Mesodermal cell (in vitro differentiated cells): ENCODE results near the gene FGD4.

Source experiments
- H3K27ac ChIP-seq: 2 replicates; pipeline ENCODE4 v1.7.0; 2013; ENCODE audit warnings: mild to moderate bottlenecking, low read depth, low read length, moderate library complexity; ENCODE audit not compliant: severe bottlenecking
- H3K36me3 ChIP-seq: 2 replicates; pipeline ENCODE4 v1.7.1; 2013; ENCODE audit warnings: mild to moderate bottlenecking, low read length, moderate library complexity; ENCODE audit not compliant: control insufficient read depth, insufficient read depth
- H3K4me1 ChIP-seq: one replicate; pipeline ENCODE4 v1.7.1; 2013; ENCODE audit warnings: mild to moderate bottlenecking, low read length; ENCODE audit not compliant: insufficient read depth, control insufficient read depth, poor library complexity, severe bottlenecking
- H3K4me3 ChIP-seq: 2 replicates; pipeline ENCODE4 v1.7.0; 2013; ENCODE audit warnings: low read length, control low read depth, mild to moderate bottlenecking; ENCODE audit not compliant: insufficient read depth, poor library complexity, severe bottlenecking; ENCODE audit errors: extremely low read depth
- H3K9me3 ChIP-seq: 2 replicates; pipeline ENCODE4 v1.7.1; 2013; ENCODE audit warnings: mild to moderate bottlenecking, low read length, moderate library complexity; ENCODE audit not compliant: control insufficient read depth
- WGBS, 2 experiments: methylation state at CpG; one replicate each; pipeline ENCODE4 v1.1.5; 2013; ENCODE audit warnings: missing lambda C conversion rate in 2 of 2; ENCODE audit not compliant: insufficient coverage in 2 of 2; 5-methylcytosine and 5-hydroxymethylcytosine counted together

Gene FGD4

DNA sequence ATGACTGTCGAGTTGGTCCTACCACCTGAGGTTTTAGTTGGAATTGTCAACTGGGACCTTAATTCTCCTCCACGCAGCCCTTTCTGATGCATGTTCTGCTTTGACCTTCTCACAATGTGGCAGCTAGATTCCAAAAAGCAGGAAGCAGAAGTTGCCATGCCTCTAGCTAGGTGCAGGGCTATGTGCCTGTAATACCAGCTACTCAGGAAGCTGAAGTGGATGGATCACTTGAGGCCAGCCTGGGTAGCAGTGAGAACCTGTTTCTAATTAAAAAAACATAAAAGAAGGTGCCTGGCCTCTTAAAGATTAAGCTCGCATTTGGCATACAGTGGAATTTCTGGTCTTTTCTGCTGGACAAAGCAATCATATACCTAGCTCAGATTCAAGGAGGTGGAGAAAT, 77.1 kb downstream of the FGD4 start:
- Histone ChIP-seq H3K36me3 (no peaks in the 10 kb centered on the region), H3K9me3 (no peaks in the 10 kb centered on the region), H3K4me3 (no peak overlapping the region), H3K4me1 (no peaks in the 10 kb centered on the region), H3K27ac (no peak overlapping the region)
- WGBS, 2 experiments, result 90 to 100% methylated on average over 2 of the region's 3 CpGs

DNA sequence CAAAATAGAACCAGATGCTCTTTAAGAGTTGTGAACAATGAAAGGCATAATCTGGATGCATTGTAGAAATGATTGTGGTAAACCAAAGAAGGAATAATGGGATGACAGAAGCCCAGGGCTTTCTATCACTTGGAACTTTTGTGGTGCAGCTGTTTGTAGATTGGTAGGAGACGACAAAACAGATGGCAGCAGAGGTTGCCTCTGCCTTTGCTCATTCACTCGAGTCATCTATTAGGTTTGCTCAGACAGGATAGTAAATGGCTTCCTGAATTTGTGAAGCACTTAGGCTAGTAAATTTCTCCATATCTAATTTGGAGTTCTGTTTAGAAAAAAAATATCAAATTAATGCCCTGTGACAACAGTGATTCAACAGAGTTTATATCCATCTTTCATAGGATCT, 78.4 kb downstream of the FGD4 start:
- Histone ChIP-seq H3K9me3 (no peaks in the 10 kb centered on the region), H3K4me3 (no peak overlapping the region), H3K4me1 (peaks cover 5% of the 10 kb centered on the region), H3K36me3 (no peaks in the 10 kb centered on the region), H3K27ac (no peak overlapping the region)
- 67 to 93% methylated on average over 1 to 2 of the region's 2 CpGs for WGBS, 2 experiments

DNA sequence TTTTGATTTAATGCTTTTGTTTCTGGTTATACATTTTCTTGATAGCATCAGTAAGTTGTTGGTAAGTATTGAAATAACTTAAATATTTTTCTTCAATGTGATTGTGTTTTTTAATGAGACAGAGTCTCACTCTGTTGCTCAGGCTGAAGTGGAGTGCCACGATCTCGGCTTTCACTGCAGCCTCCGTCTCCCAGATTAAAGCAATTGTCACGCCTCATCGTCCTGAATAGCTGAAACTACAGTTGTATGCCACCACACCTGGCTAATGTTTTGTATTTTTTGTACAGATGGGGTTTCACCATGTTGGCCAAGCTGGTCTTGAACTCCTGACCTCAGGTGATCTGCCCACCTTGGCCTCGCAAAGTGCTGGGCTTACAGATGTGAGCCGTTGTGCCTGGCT, 78.8 kb downstream of the FGD4 start:
- 89 to 95% methylated on average over 5 to 6 of the region's 7 CpGs for WGBS, 2 experiments
- Histone ChIP-seq H3K36me3 (no peaks in the 10 kb centered on the region), H3K9me3 (no peaks in the 10 kb centered on the region), H3K4me3 (no peak overlapping the region), H3K27ac (no peak overlapping the region), H3K4me1 (peaks cover 5% of the 10 kb centered on the region)

DNA sequence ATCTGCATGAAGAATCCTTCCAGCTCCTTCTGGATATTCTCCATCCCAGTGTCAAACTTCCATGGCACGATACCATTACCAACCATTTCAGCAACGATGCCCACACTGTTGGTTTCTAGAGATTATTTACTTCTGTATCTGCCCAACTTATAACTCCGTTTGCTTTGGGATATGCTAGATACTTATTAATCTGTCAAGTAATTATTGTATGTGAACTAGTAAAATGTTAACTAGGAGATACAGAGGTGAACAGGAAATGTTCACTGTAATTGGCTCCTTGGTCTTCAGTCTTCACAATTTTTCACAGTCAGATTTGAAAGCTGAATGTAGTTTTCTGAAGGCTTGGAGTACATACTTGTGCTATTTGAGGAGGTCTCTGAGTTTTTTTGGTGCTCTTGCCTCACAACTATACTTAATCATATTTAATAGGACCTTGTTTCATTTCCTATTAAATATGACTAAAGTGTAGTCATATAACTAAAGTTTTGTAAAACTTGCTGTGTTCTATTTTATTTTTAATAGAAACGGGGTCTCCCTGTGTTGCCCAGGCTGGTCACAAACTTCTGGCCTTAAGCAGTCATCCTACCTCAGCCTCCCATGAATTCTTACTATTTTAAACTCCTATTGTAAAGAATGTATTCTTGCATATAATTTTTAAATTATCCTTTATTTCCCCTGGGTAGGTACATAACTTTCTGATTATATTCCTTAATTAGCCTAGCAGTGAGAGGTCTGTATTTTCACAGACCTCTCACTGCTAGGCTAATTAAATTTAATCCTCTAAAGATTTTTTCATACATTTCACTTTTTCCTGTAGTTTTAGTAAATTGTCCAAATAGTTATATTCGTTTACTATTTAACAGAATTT, 79.7 kb downstream of the FGD4 start:
- WGBS, 2 experiments, result 100% methylated on average over 3 of the region's 5 CpGs; no CpG with 5 or more reads in 1 of the 2 experiments
- Histone ChIP-seq H3K4me3 (no peak overlapping the region), H3K9me3 (no peaks in the 10 kb centered on the region), H3K4me1 (peaks cover 5% of the 10 kb centered on the region), H3K27ac (no peak overlapping the region), H3K36me3 (no peaks in the 10 kb centered on the region)

GRCh38 chr12:32482226-32482625, 82.9 kb downstream of the FGD4 start:
- Histone ChIP-seq H3K4me1 (peaks cover 9% of the 10 kb centered on the region), H3K36me3 (no peaks in the 10 kb centered on the region), H3K4me3 (no peak overlapping the region), H3K27ac (no peak overlapping the region), H3K9me3 (no peaks in the 10 kb centered on the region)
- 92% methylated on average over 2 of the region's 3 CpGs; no CpG with 5 or more reads in 1 of the 2 experiments for WGBS, 2 experiments

DNA sequence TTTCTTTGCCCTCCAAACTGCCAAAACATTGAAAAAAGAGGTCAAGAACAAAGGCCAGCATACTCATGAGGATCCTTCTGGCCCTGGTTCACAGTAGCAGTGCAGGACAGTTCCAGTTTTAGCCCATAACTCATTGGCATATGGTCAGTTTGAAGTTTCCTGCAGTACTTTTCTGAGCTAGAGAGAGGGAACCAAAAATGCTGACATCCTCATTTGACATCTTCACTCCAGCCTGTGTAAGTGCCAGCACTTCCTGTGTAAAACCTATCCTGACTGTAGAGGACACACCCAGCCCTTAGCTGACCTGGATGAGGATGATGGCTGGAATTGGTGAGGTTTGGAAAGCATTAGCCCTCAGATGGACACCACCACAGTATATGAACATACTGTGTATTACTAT, 84.1 kb downstream of the FGD4 start:
- H3K36me3 ChIP-seq, result no peaks in the 10 kb centered on the region
- no peak overlapping the region for H3K4me3 ChIP-seq
- no peaks in the 10 kb centered on the region for H3K9me3 ChIP-seq
- H3K4me1 ChIP-seq, result peaks cover 9% of the 10 kb centered on the region
- H3K27ac ChIP-seq, result no peak overlapping the region

DNA sequence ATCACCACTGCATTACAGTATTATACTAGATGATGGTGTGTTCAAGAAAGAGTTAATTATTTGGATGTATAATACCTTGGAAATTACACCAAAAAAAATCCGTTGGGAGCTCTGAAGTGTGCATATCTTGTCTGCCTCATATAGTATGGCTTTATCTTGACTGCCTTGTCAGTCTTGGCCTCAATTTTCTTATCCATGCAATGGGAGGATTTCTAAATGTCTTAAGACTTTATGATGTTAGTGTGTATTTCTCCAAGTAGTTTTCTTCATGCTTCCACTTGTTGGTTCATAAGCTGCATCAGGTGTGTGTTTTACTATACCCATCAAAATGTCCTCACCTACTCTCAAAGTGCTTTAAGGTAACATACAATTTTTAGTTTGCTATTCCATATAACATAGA, 84.6 kb downstream of the FGD4 start:
- no peak overlapping the region for H3K4me3 ChIP-seq
- peaks cover 9% of the 10 kb centered on the region for H3K4me1 ChIP-seq
- H3K9me3 ChIP-seq, result no peaks in the 10 kb centered on the region
- no peak overlapping the region for H3K27ac ChIP-seq
- no peaks in the 10 kb centered on the region for H3K36me3 ChIP-seq
- 100% methylated on average over 1 of the region's 1 CpG; no CpG with 5 or more reads in 1 of the 2 experiments for WGBS, 2 experiments

- WGBS, 2 experiments, result 96 to 100% methylated on average over 2 of the region's 2 CpGs
- no peaks in the 10 kb centered on the region for H3K9me3 ChIP-seq
- H3K4me3 ChIP-seq, result no peak overlapping the region
- no peaks in the 10 kb centered on the region for H3K36me3 ChIP-seq
- H3K27ac ChIP-seq, result no peak overlapping the region
- H3K4me1 ChIP-seq, result peaks cover 9% of the 10 kb centered on the region
Observed at GRCh38 chr12:32486158-32486557, 86.8 kb downstream of the FGD4 start.

GRCh38 chr12:32488132-32488531, 88.8 kb downstream of the FGD4 start:
- Histone ChIP-seq H3K9me3 (no peaks in the 10 kb centered on the region), H3K36me3 (no peaks in the 10 kb centered on the region), H3K4me3 (no peak overlapping the region), H3K4me1 (peaks cover 4% of the 10 kb centered on the region), H3K27ac (no peak overlapping the region)
- WGBS, 2 experiments, result 83 to 100% methylated on average over 1 of the region's 2 CpGs

- no peak overlapping the region for H3K4me3 ChIP-seq
- peaks cover 4% of the 10 kb centered on the region for H3K4me1 ChIP-seq
- H3K9me3 ChIP-seq, result no peaks in the 10 kb centered on the region
- WGBS, 2 experiments, result 58 to 60% methylated on average over 2 of the region's 2 CpGs
- H3K36me3 ChIP-seq, result no peaks in the 10 kb centered on the region
- no peak overlapping the region for H3K27ac ChIP-seq
Observed at GRCh38 chr12:32489070-32489469, 89.7 kb downstream of the FGD4 start.

DNA sequence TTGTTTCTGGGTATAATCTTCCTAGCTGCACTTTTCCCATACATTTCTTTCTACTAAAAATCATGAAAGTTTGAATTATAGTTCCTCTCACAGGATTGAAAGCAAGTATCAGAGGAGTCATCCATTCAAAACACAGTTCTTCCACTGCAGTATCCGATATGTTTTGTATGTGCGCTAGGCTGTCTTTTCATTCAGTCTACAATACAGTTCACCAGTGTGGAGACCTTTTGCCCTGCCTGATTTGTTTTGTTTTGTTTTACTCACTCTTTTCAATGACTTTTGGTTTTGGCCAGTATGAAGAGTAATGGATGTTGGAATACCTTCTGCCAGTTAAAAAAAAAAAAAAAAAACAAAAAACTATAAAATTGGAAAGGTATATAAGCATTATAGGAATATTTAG, 91.4 kb downstream of the FGD4 start:
- peaks cover 4% of the 10 kb centered on the region for H3K4me1 ChIP-seq
- no peak overlapping the region for H3K27ac ChIP-seq
- H3K36me3 ChIP-seq, result no peaks in the 10 kb centered on the region
- 86 to 100% methylated on average over 1 to 2 of the region's 2 CpGs for WGBS, 2 experiments
- no peak overlapping the region for H3K4me3 ChIP-seq
- H3K9me3 ChIP-seq, result no peaks in the 10 kb centered on the region
